LNCaP clone FGC (cell line): Measurements from ENCODE around the gene PELI1.

Experiments
- DNase-seq: peaks from one replicate; pipeline ENCODE4 v3.0.0-alpha.2; 2011; ENCODE audit warnings: low read depth
- H3K4me3 ChIP-seq: 2 replicates; pipeline ENCODE4 v1.5.1; 2011; ENCODE audit warnings: mild to moderate bottlenecking, low read depth, low read length, control low read depth
- TF ChIP-seq, protein P1 (sequence below): IDR thresholded peaks from 2 replicates; pipeline ENCODE4 v1.5.1; 2012; ENCODE audit warnings: mild to moderate bottlenecking; ENCODE audit not compliant: control insufficient read depth, insufficient read depth; ENCODE audit errors: extremely low read depth

PELI1 gene

DNA sequence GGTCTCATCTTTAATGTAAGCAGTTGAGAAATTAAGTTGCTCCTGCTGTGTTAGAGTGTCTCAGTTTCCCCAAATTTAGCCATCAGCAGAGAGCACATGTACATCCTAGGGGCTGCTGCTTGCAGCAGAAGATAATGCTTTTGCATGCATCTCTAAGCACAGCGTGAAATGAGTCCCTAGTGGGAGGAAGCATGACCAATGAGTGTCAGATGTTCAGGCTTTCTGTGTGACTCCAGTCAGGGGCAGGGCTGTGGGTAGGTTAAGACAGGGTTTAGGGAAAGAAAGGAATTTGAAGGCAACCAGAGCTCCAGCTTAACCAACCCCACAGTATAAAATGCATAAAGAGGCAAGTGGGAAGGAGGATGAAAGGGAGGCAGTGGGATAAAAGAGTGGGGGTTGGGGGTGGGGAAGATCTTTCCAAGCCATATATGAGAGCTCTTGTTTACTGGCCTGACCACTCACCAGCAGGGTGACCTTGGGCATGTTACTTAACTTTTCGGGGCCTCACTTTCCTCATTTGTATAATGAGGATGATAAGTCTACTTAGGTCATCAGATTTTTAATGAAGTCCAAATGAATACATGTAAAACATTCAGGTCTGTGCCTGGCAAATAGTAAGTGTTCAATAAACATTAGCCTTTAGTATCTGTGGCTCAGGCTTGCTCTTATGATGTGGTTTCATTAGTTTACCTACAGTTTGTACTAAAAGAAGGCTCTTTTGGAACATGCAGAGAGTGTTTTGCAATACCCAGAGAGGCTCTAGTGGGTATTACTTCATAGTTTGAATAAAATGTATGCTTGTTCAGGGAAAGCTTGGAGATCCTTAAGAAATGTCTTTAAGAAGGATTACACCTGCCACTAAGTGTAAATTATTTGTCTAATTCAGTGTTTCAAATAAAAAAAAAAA, 42.7 kb upstream of the PELI1 start:
- DNase-seq = no peak
- TF ChIP-seq, protein P1, sequence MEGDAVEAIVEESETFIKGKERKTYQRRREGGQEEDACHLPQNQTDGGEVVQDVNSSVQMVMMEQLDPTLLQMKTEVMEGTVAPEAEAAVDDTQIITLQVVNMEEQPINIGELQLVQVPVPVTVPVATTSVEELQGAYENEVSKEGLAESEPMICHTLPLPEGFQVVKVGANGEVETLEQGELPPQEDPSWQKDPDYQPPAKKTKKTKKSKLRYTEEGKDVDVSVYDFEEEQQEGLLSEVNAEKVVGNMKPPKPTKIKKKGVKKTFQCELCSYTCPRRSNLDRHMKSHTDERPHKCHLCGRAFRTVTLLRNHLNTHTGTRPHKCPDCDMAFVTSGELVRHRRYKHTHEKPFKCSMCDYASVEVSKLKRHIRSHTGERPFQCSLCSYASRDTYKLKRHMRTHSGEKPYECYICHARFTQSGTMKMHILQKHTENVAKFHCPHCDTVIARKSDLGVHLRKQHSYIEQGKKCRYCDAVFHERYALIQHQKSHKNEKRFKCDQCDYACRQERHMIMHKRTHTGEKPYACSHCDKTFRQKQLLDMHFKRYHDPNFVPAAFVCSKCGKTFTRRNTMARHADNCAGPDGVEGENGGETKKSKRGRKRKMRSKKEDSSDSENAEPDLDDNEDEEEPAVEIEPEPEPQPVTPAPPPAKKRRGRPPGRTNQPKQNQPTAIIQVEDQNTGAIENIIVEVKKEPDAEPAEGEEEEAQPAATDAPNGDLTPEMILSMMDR = no peak
- no peak overlapping the region for H3K4me3 ChIP-seq

DNA sequence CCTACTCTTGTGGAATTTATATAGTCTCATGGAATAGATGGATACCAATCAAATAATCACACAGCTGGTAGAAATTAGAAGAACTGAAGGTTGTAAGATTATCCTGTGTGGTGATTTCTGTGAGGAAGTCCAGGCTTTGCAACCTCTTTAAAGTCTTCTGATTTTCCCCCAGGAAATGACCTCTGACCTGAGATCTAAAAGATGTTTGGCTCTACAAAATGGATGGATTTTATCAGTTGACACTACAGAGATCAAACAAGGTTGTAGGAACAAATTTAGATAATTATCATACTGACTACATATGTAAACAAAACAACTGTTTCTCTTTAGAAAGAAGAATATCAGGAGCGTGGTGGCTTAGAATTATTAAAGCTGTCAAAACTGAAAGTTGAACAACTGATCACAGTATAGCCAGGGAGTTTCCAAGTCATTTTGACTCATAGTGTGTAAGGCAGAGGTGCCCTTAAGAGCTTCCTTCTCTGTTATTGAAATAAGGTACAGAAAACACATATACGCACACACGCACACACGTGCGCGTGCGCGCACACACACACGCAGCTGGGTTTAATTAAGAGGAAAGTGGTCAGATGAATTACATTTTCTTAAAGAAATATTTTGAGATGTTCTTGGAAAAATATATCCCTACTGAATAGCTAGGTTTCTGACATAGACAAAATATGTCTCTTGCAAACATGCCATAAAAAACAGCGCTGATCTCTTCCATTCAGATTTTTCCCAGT, 35.5 kb upstream of the PELI1 start:
- DNase-seq = no peak
- no peak overlapping the region for H3K4me3 ChIP-seq
- TF ChIP-seq, protein P1 = no peak

DNA sequence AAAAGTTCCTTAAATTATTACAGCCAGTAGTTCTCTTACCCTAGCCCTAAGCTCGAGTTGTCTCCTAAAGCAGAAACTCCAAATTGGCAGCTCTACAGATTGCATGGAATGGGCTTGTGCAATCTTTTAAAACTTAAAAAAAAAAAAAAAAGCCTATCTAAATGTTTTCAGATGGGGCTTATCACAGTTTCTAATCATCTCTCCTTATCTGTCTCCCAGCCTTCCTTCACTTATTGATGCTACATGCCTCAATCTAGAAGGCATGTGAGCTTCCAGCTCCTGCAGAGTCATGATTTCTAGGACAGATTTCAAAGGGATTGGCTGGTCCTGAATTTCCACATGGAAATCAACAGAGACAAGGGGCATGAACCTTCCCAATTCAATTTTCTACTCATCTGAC, 33.1 kb upstream of the PELI1 start:
- no peak overlapping the region for H3K4me3 ChIP-seq
- DNase-seq = no peak
- TF ChIP-seq, protein P1 = no peak

DNA sequence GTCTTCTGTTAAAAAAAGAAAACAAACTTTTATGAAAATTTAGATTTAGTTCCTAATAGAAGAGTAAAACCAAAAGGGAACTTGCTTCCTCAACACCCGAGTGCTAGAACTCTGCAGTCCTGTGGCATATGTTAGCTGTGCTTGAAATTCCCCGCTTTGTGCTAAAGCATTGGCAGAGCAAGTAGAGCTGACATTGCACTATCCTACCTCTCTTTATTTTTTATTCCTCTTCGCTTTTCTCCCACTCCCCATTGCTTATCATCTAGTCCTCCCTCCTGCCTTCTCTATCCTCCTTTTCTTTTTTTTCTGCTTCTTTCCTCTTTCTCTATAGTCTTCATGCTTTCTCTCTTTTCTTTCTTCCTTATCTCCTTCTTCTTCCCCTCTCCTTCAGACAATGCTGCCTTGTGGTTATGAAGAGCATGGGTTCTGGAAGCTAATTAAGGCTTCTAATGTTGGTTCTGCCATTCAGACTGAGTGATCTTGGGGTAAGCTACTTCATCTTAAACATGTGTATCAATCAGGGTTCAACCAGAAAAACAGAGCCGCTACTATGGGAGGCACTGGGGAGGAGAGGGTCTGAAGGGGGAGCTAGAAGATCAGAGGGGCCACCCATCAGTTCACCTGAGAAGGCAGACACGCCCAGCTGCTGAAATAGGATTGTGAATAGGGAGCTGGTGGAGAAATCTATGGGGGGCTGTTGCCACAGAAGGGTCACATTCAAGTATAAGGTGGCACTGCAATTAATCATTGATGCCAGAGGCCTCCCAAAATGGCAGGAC, 31.4 kb upstream of the PELI1 start:
- DNase-seq = no peak
- TF ChIP-seq, protein P1 = no peak
- no peak overlapping the region for H3K4me3 ChIP-seq

DNA sequence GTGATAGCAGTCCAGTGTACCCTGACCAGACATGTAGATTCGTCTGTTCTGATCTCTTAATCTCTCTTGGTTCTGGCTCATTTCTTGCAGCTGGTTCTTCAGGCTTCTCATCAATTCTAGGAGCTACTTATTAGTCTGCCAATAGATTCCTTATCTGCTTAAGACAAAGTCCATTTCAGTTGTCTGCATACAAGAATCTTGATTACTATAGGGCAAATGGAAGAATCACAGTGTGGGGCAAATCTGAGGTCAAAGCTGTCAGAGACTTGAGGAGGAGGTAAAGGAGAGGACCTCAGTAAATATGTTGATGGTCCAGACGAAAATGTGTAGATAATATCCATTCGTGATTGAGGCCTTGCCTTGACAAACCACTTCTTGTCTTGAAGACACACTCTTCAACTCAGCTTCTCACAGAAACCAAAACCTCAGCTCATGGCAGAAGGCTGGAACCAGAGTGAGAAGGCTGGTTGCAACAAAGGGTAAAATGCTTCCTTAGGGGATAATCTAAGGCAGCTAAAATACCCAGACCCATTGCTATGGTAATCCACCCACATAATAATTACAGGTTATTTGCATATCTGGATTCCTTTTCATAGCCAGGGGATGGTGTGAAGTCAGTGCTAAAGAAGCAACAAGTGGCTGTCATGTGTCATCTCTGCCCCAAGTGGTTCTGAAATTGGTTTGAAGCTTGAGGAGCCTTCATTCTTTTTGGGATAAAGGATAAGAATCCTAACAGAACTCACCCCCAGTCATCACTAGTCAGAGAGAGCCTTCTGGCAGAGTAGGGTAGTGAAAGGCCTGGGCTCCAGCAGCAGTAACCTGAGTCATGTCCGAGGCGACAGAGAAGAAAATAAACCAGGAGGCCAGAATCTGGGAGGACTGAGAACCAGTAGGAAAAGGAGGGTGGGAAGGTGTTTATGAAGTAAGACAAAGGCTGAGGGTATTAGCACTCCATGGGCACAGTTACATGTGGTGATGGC, 29.2 kb upstream of the PELI1 start:
- DNase-seq = no peak
- TF ChIP-seq, protein P1 = no peak
- H3K4me3 ChIP-seq = no peak overlapping the region

DNA sequence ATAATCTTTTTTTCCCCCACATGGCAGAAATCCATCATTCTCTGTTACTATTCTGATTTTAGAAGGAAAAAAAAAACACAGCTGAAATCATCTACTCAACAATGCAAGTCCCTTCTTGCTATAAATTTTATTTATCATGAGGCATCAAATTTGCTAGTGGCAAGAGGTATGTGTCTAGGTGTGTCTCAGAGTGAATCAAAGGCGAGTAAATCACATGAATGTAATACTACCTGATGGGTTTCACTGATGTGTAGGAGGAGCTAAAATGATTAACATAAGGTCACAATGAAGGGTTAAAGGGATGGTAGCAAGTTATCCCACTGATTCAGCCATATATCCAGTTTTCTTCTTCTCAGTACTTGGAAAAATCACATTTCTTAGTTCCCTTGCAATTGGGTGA, 24.5 kb upstream of the PELI1 start:
- no peak overlapping the region for H3K4me3 ChIP-seq
- TF ChIP-seq, protein P1 = no peak
- DNase-seq = no peak
